Gastrocnemius medialis (tissue), 4 donors: ENCODE results near the gene MON2.

ENCODE experiments used
- CTCF ChIP-seq, 5 experiments: fragments of 450-650 bp in 3 of 5; fragments of 200-600 bp in 2 of 5; sonication (generic) in 2 of 5; IDR thresholded peaks in 4 of 5; conservative IDR thresholded peaks in 1 of 5; 1 replicate in 4 of 5; 2 replicates in 1 of 5; pipeline ENCODE4 v1.5.1; 2016 to 2019; ENCODE audit warnings: antibody characterized with exemption in 5 of 5, mild to moderate bottlenecking in 3 of 5, moderate library complexity in 3 of 5
- POLR2A ChIP-seq, 2 donors: fragments of 450-650 bp; IDR thresholded peaks; one replicate each; pipeline ENCODE4 v1.6.1; 2017; ENCODE audit warnings: antibody characterized with exemption in 2 of 2, mild to moderate bottlenecking in 2 of 2, moderate library complexity in 2 of 2

- no peak for TF ChIP-seq CTCF (IDR thresholded peaks at IDR 0.05 in 4 of 5, conservative IDR thresholded peaks at IDR 0.05 in 1 of 5)
- no peak for TF ChIP-seq POLR2A (IDR thresholded peaks at IDR 0.05)
These were observed 2.3 kb downstream of the MON2 start for GRCh38 chr12:62468935-62469334.
